RWPE2 (cell line): ENCODE measurements around the gene DPEP3.

Source experiments
- ATAC-seq: fragments of 200-7000 bp; cut with Tn5 transposase; 3 replicates; pipeline ENCODE4 v1.9.1; 2021; ENCODE audit warnings: low read depth
- DNase-seq: peaks from one replicate; pipeline ENCODE4 v3.0.0-alpha.2; 2020; ENCODE audit warnings: low spot score
- H3K27ac ChIP-seq: fragments of 450-650 bp; 2 replicates; pipeline ENCODE4 v1.5.1; 2017; ENCODE audit warnings: mild to moderate bottlenecking; ENCODE audit not compliant: poor library complexity, severe bottlenecking
- H3K27me3 ChIP-seq: fragments of 250-450 bp; sonication (Bioruptor Pico); 2 replicates; pipeline ENCODE4 v1.5.1; 2021; ENCODE audit warnings: mild to moderate bottlenecking, moderate library complexity; ENCODE audit not compliant: insufficient read depth, poor library complexity, severe bottlenecking
- H3K36me3 ChIP-seq: fragments of 250-450 bp; sonication (Bioruptor Pico); 2 replicates; pipeline ENCODE4 v1.5.1; 2020; ENCODE audit warnings: low read depth, mild to moderate bottlenecking, moderate library complexity
- H3K4me1 ChIP-seq: fragments of 250-450 bp; sonication (Bioruptor Pico); 2 replicates; pipeline ENCODE4 v1.5.1; 2021; ENCODE audit warnings: mild to moderate bottlenecking, moderate library complexity; ENCODE audit not compliant: insufficient read depth, poor library complexity, severe bottlenecking
- H3K4me3 ChIP-seq: fragments of 250-450 bp; sonication (Bioruptor Pico); 2 replicates; pipeline ENCODE4 v1.5.1; 2021; ENCODE audit warnings: mild to moderate bottlenecking, moderate library complexity; ENCODE audit not compliant: severe bottlenecking
- H3K9me3 ChIP-seq: fragments of 250-450 bp; sonication (Bioruptor Pico); 2 replicates; pipeline ENCODE4 v1.5.1; 2021; ENCODE audit warnings: mild to moderate bottlenecking, moderate library complexity; ENCODE audit not compliant: severe bottlenecking
- TF ChIP-seq, protein P1 (sequence below): fragments of 450-650 bp; IDR thresholded peaks from one replicate; pipeline ENCODE4 v1.5.1; 2017; ENCODE audit warnings: mild to moderate bottlenecking, moderate library complexity; ENCODE audit not compliant: poor library complexity, severe bottlenecking

The DPEP3 gene

DNA sequence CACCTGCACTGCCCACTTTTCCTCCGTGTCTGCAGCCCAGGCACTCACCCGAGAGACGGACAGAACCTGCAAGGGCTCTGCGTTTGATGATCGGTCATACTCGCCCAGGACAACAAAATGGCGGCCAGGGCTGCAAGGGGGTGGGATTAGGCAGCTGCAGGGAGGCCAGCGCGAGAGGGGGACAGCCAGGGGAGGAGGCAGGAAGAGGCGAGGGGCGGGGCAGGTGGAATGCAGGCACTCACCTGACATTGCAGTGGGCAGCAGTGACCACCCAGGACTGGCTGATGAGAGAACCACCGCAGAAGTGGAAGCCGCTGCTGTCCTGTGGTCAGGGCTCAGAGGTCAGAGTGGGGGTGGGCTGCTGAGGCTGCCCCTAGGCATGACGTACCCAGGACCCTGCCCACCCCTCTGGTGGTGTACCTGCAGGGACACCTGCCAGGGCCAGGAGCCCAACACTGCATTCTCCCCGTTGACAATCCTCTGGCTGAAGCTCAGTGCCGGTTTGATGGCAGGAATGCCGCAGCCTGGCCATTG is 49.6 kb downstream of the DPEP3 start:
- Histone ChIP-seq H3K27me3 (no peaks in the 10 kb centered on the region), H3K27ac (no peak overlapping the region), H3K4me1 (peaks cover under 1% of the 10 kb centered on the region), H3K4me3 (no peak overlapping the region), H3K9me3 (no peaks in the 10 kb centered on the region), H3K36me3 (peaks cover 24% of the 10 kb centered on the region)
- ATAC-seq (no peak), DNase-seq (no peak)
- TF ChIP-seq, protein P1, sequence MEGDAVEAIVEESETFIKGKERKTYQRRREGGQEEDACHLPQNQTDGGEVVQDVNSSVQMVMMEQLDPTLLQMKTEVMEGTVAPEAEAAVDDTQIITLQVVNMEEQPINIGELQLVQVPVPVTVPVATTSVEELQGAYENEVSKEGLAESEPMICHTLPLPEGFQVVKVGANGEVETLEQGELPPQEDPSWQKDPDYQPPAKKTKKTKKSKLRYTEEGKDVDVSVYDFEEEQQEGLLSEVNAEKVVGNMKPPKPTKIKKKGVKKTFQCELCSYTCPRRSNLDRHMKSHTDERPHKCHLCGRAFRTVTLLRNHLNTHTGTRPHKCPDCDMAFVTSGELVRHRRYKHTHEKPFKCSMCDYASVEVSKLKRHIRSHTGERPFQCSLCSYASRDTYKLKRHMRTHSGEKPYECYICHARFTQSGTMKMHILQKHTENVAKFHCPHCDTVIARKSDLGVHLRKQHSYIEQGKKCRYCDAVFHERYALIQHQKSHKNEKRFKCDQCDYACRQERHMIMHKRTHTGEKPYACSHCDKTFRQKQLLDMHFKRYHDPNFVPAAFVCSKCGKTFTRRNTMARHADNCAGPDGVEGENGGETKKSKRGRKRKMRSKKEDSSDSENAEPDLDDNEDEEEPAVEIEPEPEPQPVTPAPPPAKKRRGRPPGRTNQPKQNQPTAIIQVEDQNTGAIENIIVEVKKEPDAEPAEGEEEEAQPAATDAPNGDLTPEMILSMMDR: no peak

DNA sequence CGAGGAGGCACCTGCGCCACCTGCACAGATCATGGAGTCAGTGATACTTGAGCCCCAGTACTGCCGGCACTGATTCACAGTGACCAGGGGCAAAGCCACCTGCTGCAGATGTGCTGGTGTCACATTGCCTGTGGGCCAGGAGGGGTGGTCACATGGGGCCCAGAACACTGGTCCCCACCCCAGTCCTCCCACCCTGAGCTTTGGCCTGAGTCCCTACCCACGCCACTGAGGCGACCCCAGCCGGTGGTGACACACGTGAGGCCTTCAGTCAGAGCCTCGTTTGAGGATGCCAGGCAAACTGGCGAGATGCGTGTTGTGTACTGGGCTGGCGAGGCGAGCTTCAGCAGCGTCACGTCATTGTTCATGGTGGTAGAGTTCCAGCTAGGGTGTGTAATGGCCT is 50.1 kb downstream of the DPEP3 start:
- Histone ChIP-seq H3K36me3 (peaks cover 24% of the 10 kb centered on the region), H3K27ac (no peak overlapping the region), H3K4me3 (no peak overlapping the region), H3K9me3 (no peaks in the 10 kb centered on the region), H3K27me3 (no peaks in the 10 kb centered on the region), H3K4me1 (peaks cover 4% of the 10 kb centered on the region)
- DNase-seq (no peak), ATAC-seq (no peak)
- TF ChIP-seq, protein P1: no peak

DNA sequence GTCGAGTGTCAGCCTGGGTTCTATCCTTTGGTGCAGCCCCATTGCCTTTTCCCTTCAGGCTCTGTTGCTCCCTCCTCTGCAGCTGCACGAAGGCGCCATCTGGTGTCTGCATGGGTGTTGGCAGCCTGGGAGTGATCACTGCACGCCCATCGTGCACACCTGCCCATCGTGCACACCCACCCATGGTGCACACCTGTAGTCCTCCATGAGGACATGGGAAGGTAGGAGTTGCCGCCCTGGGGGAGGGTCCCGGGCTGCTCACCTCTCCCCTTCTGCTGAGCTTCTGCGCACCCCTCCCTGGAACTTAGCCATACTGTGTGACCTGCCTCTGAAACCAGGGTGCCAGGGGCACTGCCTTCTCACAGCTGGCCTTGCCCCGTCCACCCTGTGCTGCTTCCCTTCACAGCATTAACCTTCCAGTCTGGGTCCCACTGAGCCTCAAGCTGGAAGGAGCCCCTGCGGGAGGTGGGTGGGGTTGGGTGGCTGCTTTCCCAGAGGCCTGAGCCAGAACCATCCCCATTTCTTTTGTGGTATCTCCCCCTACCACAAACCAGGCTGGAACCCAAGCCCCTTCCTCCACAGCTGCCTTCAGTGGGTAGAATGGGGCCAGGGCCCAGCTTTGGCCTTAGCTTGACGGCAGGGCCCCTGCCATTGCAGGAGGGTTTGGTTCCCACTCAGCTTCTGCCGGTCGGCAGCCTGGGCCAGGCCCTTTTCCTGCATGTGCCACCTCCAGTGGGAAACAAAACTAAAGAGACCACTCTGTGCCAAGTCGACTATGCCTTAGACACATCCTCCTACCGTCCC is 51.5 kb downstream of the DPEP3 start:
- Histone ChIP-seq H3K27ac (no peak overlapping the region), H3K4me1 (peaks cover 4% of the 10 kb centered on the region), H3K9me3 (no peaks in the 10 kb centered on the region), H3K4me3 (no peak overlapping the region), H3K27me3 (no peaks in the 10 kb centered on the region), H3K36me3 (peaks cover 24% of the 10 kb centered on the region)
- ATAC-seq (peak; percentile 67), DNase-seq (peak; percentile 73)
- TF ChIP-seq, protein P1: peak; percentile 93

DNA sequence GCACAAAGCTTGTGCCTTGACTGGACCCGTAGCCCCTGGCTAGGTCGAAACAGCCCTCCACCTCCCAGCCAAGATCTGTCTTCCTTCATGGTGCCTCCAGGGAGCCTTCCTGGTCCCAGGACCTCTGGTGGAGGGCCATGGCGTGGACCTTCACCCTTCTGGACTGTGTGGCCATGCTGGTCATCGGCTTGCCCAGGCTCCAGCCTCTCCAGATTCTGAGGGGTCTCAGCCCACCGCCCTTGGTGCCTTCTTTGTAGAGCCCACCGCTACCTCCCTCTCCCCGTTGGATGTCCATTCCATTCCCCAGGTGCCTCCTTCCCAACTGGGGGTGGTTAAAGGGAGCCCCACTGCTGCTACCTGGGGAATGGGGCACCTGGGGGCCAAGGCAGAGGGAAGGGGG is 52.2 kb downstream of the DPEP3 start:
- Histone ChIP-seq H3K4me1 (peaks cover 4% of the 10 kb centered on the region), H3K4me3 (no peak overlapping the region), H3K27me3 (no peaks in the 10 kb centered on the region), H3K27ac (no peak overlapping the region), H3K9me3 (no peaks in the 10 kb centered on the region), H3K36me3 (peaks cover 24% of the 10 kb centered on the region)
- ATAC-seq (no peak), DNase-seq (no peak)
- TF ChIP-seq, protein P1: no peak
